HepG2 (cell line): ENCODE data around the gene EIF1. TPM values are rescaled to one million over a fixed set of nuclear protein-coding genes. Genes with fewer than 3 reads are reported as not detected.

Experiments
- ARHGAP35 ChIP-seq: sonication (generic); formaldehyde crosslinking; IDR thresholded peaks from 2 replicates; pipeline ENCODE4 v1.9.0; 2022; ENCODE audit warnings: mild to moderate bottlenecking, inconsistent platforms, moderate library complexity, missing genetic modification reagents, borderline replicate concordance
- ATM ChIP-seq: fragments of 450-650 bp; IDR thresholded peaks from 2 replicates; pipeline ENCODE4 v1.7.1; 2017; ENCODE audit warnings: mild to moderate bottlenecking, borderline replicate concordance
- CENPBD1 ChIP-seq: sonication (generic); formaldehyde crosslinking; IDR thresholded peaks from 2 replicates; pipeline ENCODE4 v1.8.0; 2022; ENCODE audit warnings: missing genetic modification reagents, low read depth, mild to moderate bottlenecking, borderline replicate concordance
- CSRNP2 ChIP-seq: sonication (generic); formaldehyde crosslinking; conservative IDR thresholded peaks from 2 replicates; pipeline ENCODE4 v1.8.0; 2022; ENCODE audit warnings: low read depth, missing genetic modification reagents
- EEA1 ChIP-seq: sonication (generic); formaldehyde crosslinking; IDR thresholded peaks from 2 replicates; pipeline ENCODE4 v1.5.1; 2020; ENCODE audit warnings: mild to moderate bottlenecking, missing genetic modification reagents, borderline replicate concordance
- ETS1 ChIP-seq: sonication (generic); formaldehyde crosslinking; IDR thresholded peaks from 2 replicates; pipeline ENCODE4 v1.4.0; 2020; ENCODE audit warnings: missing genetic modification reagents
- GPBP1L1 ChIP-seq: sonication (generic); formaldehyde crosslinking; IDR thresholded peaks from 2 replicates; pipeline ENCODE4 v1.5.0; 2020; ENCODE audit warnings: mild to moderate bottlenecking, missing genetic modification reagents
- KDM6A ChIP-seq: IDR thresholded peaks from 2 replicates; pipeline ENCODE4 v1.6.1; 2016; ENCODE audit warnings: low read depth
- LRRFIP1 ChIP-seq: sonication (generic); formaldehyde crosslinking; conservative IDR thresholded peaks from 2 replicates; pipeline ENCODE4 v1.4.0; 2020; ENCODE audit warnings: missing genetic modification reagents
- MBD4 ChIP-seq: IDR thresholded peaks from 2 replicates; pipeline ENCODE4 v1.6.1; 2012; ENCODE audit warnings: low read length, inconsistent platforms, borderline replicate concordance
- MED13 ChIP-seq: sonication (generic); formaldehyde crosslinking; IDR thresholded peaks from 2 replicates; pipeline ENCODE4 v1.5.0; 2020; ENCODE audit warnings: missing genetic modification reagents
- MLX ChIP-seq: IDR thresholded peaks from 2 replicates; pipeline ENCODE4 v1.6.1; 2016
- NCOA1 ChIP-seq: sonication (generic); formaldehyde crosslinking; IDR thresholded peaks from 2 replicates; pipeline ENCODE4 v1.9.0; 2021; ENCODE audit warnings: missing genetic modification reagents
- REL ChIP-seq: sonication (generic); formaldehyde crosslinking; conservative IDR thresholded peaks from 2 replicates; pipeline ENCODE4 v1.8.0; 2022; ENCODE audit warnings: mild to moderate bottlenecking, missing genetic modification reagents, moderate library complexity
- SIX4 ChIP-seq: sonication (generic); formaldehyde crosslinking; IDR thresholded peaks from 2 replicates; pipeline ENCODE4 v1.4.0; 2020; ENCODE audit warnings: missing genetic modification reagents
- SMC3 ChIP-seq: IDR thresholded peaks from 2 replicates; pipeline ENCODE4 v1.6.1; 2011; ENCODE audit warnings: low read length, improper control_type of control experiment
- SUZ12 ChIP-seq: fragments of 150-350 bp; IDR thresholded peaks from 2 replicates; pipeline ENCODE4 v1.6.1; 2014; ENCODE audit warnings: low read depth, low read length
- TBX3 ChIP-seq: fragments of 450-650 bp; IDR thresholded peaks from 2 replicates; pipeline ENCODE4 v1.6.1; 2017; ENCODE audit warnings: antibody characterized with exemption, mild to moderate bottlenecking, inconsistent platforms, borderline replicate concordance
- TP53 ChIP-seq: sonication (generic); formaldehyde crosslinking; conservative IDR thresholded peaks from 2 replicates; pipeline ENCODE4 v1.4.0; 2020; ENCODE audit warnings: missing genetic modification reagents
- ZNF251 ChIP-seq: sonication (generic); formaldehyde crosslinking; IDR thresholded peaks from 2 replicates; pipeline ENCODE4 v1.9.0; 2021; ENCODE audit warnings: mild to moderate bottlenecking, missing genetic modification reagents
- ZNF282 ChIP-seq: fragments of 450-650 bp; IDR thresholded peaks from 2 replicates; pipeline ENCODE4 v1.6.1; 2018; ENCODE audit not compliant: partially characterized antibody
- ZNF567 ChIP-seq: sonication (generic); formaldehyde crosslinking; IDR thresholded peaks from 2 replicates; pipeline ENCODE4 v1.8.1; 2023; ENCODE audit warnings: mild to moderate bottlenecking, missing genetic modification reagents, borderline replicate concordance
- ZNF746 ChIP-seq: sonication (generic); formaldehyde crosslinking; IDR thresholded peaks from 2 replicates; pipeline ENCODE4 v1.8.0; 2022; ENCODE audit warnings: mild to moderate bottlenecking, missing genetic modification reagents
- polyA plus RNA-seq, 8 experiments: library from polyadenylated mRNA; depleted of rRNA in 3 of 8; stranded (reverse) in 7 of 8; unstranded in 1 of 8; fragments of >200 nt; fragmentation: Illumina TruSeq in 4 of 8; extraction: Trizol in 4 of 8; gene quantifications; 2 replicates each; pipeline versions ENCODE4 v1.2.1 to v1.2.3, GENCODE V29; 2011 to 2016; ENCODE audit warnings: low read depth in 4 of 8, missing spikeins in 1 of 8, mixed read lengths in 1 of 8; ENCODE audit not compliant: insufficient read depth in 1 of 8
- total RNA-seq, 5 experiments: library from RNA; depleted of rRNA; stranded (reverse); fragments of >200 nt; fragmentation: Illumina TruSeq; extraction: Trizol; gene quantifications; 2 replicates each; pipeline ENCODE4 v1.2.3, GENCODE V29; 2016; ENCODE audit warnings: low read depth in 1 of 5

The EIF1 gene
- total and polyA plus RNA-seq, 2 of the 13 experiments (the other 11 are each of a cell fraction or from before 2014, with no cell fraction given), result 147 to 517 TPM

- TF ChIP-seq SIX4 (CRISPR knock-in tag) (no peak), SUZ12 (no peak), ZNF567 (CRISPR knock-in tag) (peak; percentile 66; the same call in 1 of the 2 replicates), SMC3 (no peak), ETS1 (CRISPR knock-in tag) (no peak), ZNF746 (CRISPR knock-in tag) (no peak), MLX (CRISPR knock-in tag) (no peak), MBD4 (no peak), ZNF282 (no peak), TP53 (CRISPR knock-in tag) (no peak), MED13 (CRISPR knock-in tag) (no peak), ZNF251 (no peak), LRRFIP1 (CRISPR knock-in tag) (no peak), EEA1 (CRISPR knock-in tag) (no peak; the same call in none of the 2 replicates), ARHGAP35 (CRISPR knock-in tag) (peak; percentile 76), CSRNP2 (no peak), NCOA1 (CRISPR knock-in tag) (no peak), KDM6A (CRISPR knock-in tag) (no peak), GPBP1L1 (CRISPR knock-in tag) (no peak), REL (CRISPR knock-in tag) (no peak), TBX3 (no peak), ATM (no peak), CENPBD1 (CRISPR knock-in tag) (no peak)
Measured at GRCh38 chr17:41734139-41734948, 45.7 kb downstream of the EIF1 start, which contains the start of gene HAP1 (continued).
